GM23338 (cell line): Measurements from ENCODE around the gene MLST8. TPM values are rescaled to one million over a fixed set of nuclear protein-coding genes. Genes with fewer than 3 reads are reported as not detected.

Source experiments
- ATAC-seq: fragments of 200-7000 bp; cut with Tn5 transposase; 3 replicates; pipeline ENCODE4 v1.9.1; 2020
- DNase-seq: peaks from one replicate; pipeline ENCODE4 v3.0.0-alpha.2; 2015; ENCODE audit warnings: low spot score
- H2AFZ ChIP-seq: fragments of 200-600 bp; sonication (generic); 2 replicates; pipeline ENCODE4 v1.8.0; 2016; ENCODE audit warnings: antibody characterized with exemption, mild to moderate bottlenecking, moderate library complexity
- H3F3A ChIP-seq: fragments of 200-600 bp; sonication (generic); replicated peaks from 2 replicates; pipeline ENCODE4 v1.8.0; 2017; ENCODE audit warnings: antibody characterized with exemption, mixed run types, low read depth
- H3K27ac ChIP-seq: fragments of 200-600 bp; sonication (generic); 2 replicates; pipeline ENCODE4 v1.6.1; 2016; ENCODE audit warnings: low read depth
- H3K27me3 ChIP-seq: fragments of 200-600 bp; sonication (generic); 2 replicates; pipeline ENCODE4 v1.8.0; 2016; ENCODE audit warnings: mild to moderate bottlenecking, mixed run types, moderate library complexity; ENCODE audit not compliant: insufficient read depth
- H3K36me3 ChIP-seq: fragments of 200-600 bp; sonication (generic); 2 replicates; pipeline ENCODE4 v1.8.0; 2016; ENCODE audit warnings: mild to moderate bottlenecking; ENCODE audit not compliant: insufficient read depth
- H3K4me1 ChIP-seq: fragments of 200-600 bp; sonication (generic); 2 replicates; pipeline ENCODE4 v1.8.0; 2016; ENCODE audit warnings: mild to moderate bottlenecking, moderate library complexity; ENCODE audit not compliant: insufficient read depth
- H3K4me2 ChIP-seq: fragments of 200-600 bp; sonication (generic); 2 replicates; pipeline ENCODE4 v1.7.1; 2017; ENCODE audit warnings: mixed run types
- H3K4me3 ChIP-seq: fragments of 200-600 bp; sonication (generic); 2 replicates; pipeline ENCODE4 v1.6.1; 2016; ENCODE audit warnings: mixed run types
- H3K79me2 ChIP-seq: fragments of 200-600 bp; sonication (generic); replicated peaks from 2 replicates; pipeline ENCODE4 v1.8.0; 2017; ENCODE audit warnings: mild to moderate bottlenecking; ENCODE audit not compliant: insufficient read depth
- H3K9me2 ChIP-seq: fragments of 200-600 bp; sonication (generic); 2 replicates; pipeline ENCODE4 v1.8.0; 2017; ENCODE audit not compliant: insufficient read depth
- H4K20me1 ChIP-seq: fragments of 200-600 bp; sonication (generic); replicated peaks from 2 replicates; pipeline ENCODE4 v1.8.0; 2017; ENCODE audit warnings: mild to moderate bottlenecking; ENCODE audit not compliant: insufficient read depth
- H3K27ac Mint-ChIP-seq: 2 replicates; pipeline ENCODE4 v1.8.0; 2020; ENCODE audit warnings: inconsistent platforms, mild to moderate bottlenecking, moderate library complexity, mixed read lengths
- H3K27me3 Mint-ChIP-seq: 3 replicates; pipeline ENCODE4 v1.8.0; 2022; ENCODE audit warnings: low read depth, mild to moderate bottlenecking, moderate library complexity, mixed read lengths, inconsistent platforms; ENCODE audit not compliant: insufficient read depth, poor library complexity
- H3K36me3 Mint-ChIP-seq: 3 replicates; pipeline ENCODE4 v1.8.0; 2021; ENCODE audit warnings: low read depth, mild to moderate bottlenecking, inconsistent platforms, moderate library complexity, mixed read lengths
- H3K4me1 Mint-ChIP-seq: 3 replicates; pipeline ENCODE4 v1.8.0; 2020; ENCODE audit warnings: mild to moderate bottlenecking, inconsistent platforms, mixed read lengths
- H3K4me3 Mint-ChIP-seq: 3 replicates; pipeline ENCODE4 v1.8.0; 2021; ENCODE audit warnings: moderate library complexity, mild to moderate bottlenecking, inconsistent platforms, mixed read lengths
- H3K9me3 Mint-ChIP-seq: 3 replicates; pipeline ENCODE4 v1.8.0; 2020; ENCODE audit warnings: moderate library complexity, mild to moderate bottlenecking, inconsistent platforms, mixed read lengths
- CREB1 ChIP-seq: fragments of 250-450 bp; sonication (Bioruptor Pico); IDR thresholded peaks from 2 replicates; pipeline ENCODE4 v1.5.0; 2020; ENCODE audit warnings: low read depth, mild to moderate bottlenecking, moderate library complexity
- EZH2 ChIP-seq: fragments of 200-600 bp; sonication (generic); IDR thresholded peaks from one replicate; pipeline ENCODE4 v1.8.0; 2017; ENCODE audit warnings: antibody characterized with exemption, mild to moderate bottlenecking, low read depth; ENCODE audit not compliant: unreplicated experiment
- EZH2phosphoT487 ChIP-seq: fragments of 200-600 bp; sonication (generic); IDR thresholded peaks from one replicate; pipeline ENCODE4 v1.8.1; 2018; ENCODE audit warnings: antibody characterized with exemption; ENCODE audit not compliant: unreplicated experiment
- JUNB ChIP-seq: IDR thresholded peaks from one replicate; pipeline ENCODE4 v1.6.1; 2016; ENCODE audit warnings: antibody characterized with exemption; ENCODE audit not compliant: unreplicated experiment
- NANOG ChIP-seq: IDR thresholded peaks from 2 replicates; pipeline ENCODE4 v1.6.1; 2016; ENCODE audit warnings: antibody characterized with exemption, borderline replicate concordance
- POLR2AphosphoS5 ChIP-seq: IDR thresholded peaks from 2 replicates; pipeline ENCODE4 v1.6.1; 2016; ENCODE audit warnings: antibody characterized with exemption, low read depth
- REST ChIP-seq: IDR thresholded peaks from one replicate; pipeline ENCODE4 v1.6.1; 2018; ENCODE audit warnings: antibody characterized with exemption; ENCODE audit not compliant: unreplicated experiment
- STAT1 ChIP-seq: IDR thresholded peaks from one replicate; pipeline ENCODE4 v1.6.1; 2016; ENCODE audit warnings: antibody characterized with exemption; ENCODE audit not compliant: unreplicated experiment
- ZNF114 ChIP-seq: fragments of 250-450 bp; sonication (Bioruptor Pico); IDR thresholded peaks from 2 replicates; pipeline ENCODE4 v1.5.0; 2020; ENCODE audit warnings: mild to moderate bottlenecking, moderate library complexity
- ZNF331 ChIP-seq: fragments of 250-450 bp; sonication (Bioruptor Pico); IDR thresholded peaks from 2 replicates; pipeline ENCODE4 v1.5.0; 2020; ENCODE audit warnings: low read depth, mild to moderate bottlenecking, moderate library complexity
- polyA plus RNA-seq: library from polyadenylated mRNA; unstranded; fragments of >200 nt; fragmentation: Nextera tagmentation; extraction: Ambion mirVana; gene quantifications from 2 replicates; pipeline ENCODE4 v1.2.1, GENCODE V29; 2016
- total RNA-seq: library from RNA; depleted of rRNA; stranded (reverse); fragments of >200 nt; shearing (Covaris generic); gene quantifications from 2 replicates; pipeline ENCODE4 v1.2.3, GENCODE V29; 2014
- TF ChIP-seq, protein P1 (sequence below), 2 experiments: fragments of 200-600 bp in 1 of 2; sonication (generic) in 1 of 2; conservative IDR thresholded peaks; 2 replicates each; pipeline versions ENCODE4 v1.5.1 to v1.6.1; 2016 to 2017; ENCODE audit warnings: antibody characterized with exemption in 2 of 2, low read depth in 2 of 2, mild to moderate bottlenecking in 2 of 2, moderate library complexity in 1 of 2
- TF ChIP-seq, protein P2 (sequence below): fragments of 250-450 bp; sonication (Bioruptor Pico); IDR thresholded peaks from 2 replicates; pipeline ENCODE4 v1.5.0; 2020; ENCODE audit warnings: mild to moderate bottlenecking, moderate library complexity
- TF ChIP-seq, protein P3 (sequence below): IDR thresholded peaks from 2 replicates; pipeline ENCODE4 v1.6.1; 2016; ENCODE audit warnings: antibody characterized with exemption

The MLST8 gene
- total and polyA plus RNA-seq, 2 experiments from 2014 or later, result 58.8 to 138 TPM

DNA sequence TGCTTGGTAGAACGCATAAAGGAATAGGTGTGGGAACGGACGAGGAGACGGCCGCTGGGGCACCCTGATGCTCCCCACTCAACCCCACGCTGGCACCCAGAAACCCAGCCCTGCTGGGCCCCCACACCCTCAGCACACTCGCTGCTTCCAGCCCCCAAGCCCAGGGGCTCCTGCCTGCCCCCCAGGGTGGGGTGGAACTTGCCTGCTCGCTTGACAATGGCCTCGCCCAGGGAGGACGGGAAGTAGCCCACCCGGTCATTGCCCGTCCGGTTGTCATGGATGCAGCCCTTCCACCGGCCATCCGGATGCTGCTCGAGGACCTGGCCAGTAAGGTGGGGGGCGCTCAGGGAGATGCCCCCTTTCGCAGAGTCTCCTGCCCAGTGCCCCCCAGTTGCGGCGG, 18.7 kb upstream of the MLST8 start:
- Histone ChIP-seq H3K36me3 (no peaks in the 10 kb centered on the region), H2AFZ (no peak overlapping the region), H3K4me3 (no peak overlapping the region), H3K9me2 (no peaks in the 10 kb centered on the region), H4K20me1 (no peaks in the 10 kb centered on the region), H3K4me1 (no peaks in the 10 kb centered on the region), H3F3A (no peaks in the 10 kb centered on the region), H3K4me2 (no peak overlapping the region), H3K79me2 (no peaks in the 10 kb centered on the region), H3K27ac (no peak overlapping the region), H3K27me3 (no peaks in the 10 kb centered on the region)
- Mint-ChIP-seq H3K27ac (no peak overlapping the region), H3K4me1 (peaks cover 6% of the 10 kb centered on the region), H3K27me3 (peaks cover 15% of the 10 kb centered on the region), H3K36me3 (no peaks in the 10 kb centered on the region; the same call in 2 of the 3 replicates), H3K4me3 (no peak overlapping the region), H3K9me3 (no peaks in the 10 kb centered on the region)
- TF ChIP-seq POLR2AphosphoS5, result no peak
- no peak for TF ChIP-seq EZH2phosphoT487
- TF ChIP-seq ZNF331, result no peak
- TF ChIP-seq JUNB, result no peak
- no peak for TF ChIP-seq EZH2
- no peak for TF ChIP-seq CREB1 (CRISPR knock-in tag)
- TF ChIP-seq, protein P1, sequence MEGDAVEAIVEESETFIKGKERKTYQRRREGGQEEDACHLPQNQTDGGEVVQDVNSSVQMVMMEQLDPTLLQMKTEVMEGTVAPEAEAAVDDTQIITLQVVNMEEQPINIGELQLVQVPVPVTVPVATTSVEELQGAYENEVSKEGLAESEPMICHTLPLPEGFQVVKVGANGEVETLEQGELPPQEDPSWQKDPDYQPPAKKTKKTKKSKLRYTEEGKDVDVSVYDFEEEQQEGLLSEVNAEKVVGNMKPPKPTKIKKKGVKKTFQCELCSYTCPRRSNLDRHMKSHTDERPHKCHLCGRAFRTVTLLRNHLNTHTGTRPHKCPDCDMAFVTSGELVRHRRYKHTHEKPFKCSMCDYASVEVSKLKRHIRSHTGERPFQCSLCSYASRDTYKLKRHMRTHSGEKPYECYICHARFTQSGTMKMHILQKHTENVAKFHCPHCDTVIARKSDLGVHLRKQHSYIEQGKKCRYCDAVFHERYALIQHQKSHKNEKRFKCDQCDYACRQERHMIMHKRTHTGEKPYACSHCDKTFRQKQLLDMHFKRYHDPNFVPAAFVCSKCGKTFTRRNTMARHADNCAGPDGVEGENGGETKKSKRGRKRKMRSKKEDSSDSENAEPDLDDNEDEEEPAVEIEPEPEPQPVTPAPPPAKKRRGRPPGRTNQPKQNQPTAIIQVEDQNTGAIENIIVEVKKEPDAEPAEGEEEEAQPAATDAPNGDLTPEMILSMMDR (conservative IDR thresholded peaks at IDR 0.05; ENCODE audit: low read depth in 2 of 2), result no peak
- no peak for TF ChIP-seq NANOG
- TF ChIP-seq, protein P2, sequence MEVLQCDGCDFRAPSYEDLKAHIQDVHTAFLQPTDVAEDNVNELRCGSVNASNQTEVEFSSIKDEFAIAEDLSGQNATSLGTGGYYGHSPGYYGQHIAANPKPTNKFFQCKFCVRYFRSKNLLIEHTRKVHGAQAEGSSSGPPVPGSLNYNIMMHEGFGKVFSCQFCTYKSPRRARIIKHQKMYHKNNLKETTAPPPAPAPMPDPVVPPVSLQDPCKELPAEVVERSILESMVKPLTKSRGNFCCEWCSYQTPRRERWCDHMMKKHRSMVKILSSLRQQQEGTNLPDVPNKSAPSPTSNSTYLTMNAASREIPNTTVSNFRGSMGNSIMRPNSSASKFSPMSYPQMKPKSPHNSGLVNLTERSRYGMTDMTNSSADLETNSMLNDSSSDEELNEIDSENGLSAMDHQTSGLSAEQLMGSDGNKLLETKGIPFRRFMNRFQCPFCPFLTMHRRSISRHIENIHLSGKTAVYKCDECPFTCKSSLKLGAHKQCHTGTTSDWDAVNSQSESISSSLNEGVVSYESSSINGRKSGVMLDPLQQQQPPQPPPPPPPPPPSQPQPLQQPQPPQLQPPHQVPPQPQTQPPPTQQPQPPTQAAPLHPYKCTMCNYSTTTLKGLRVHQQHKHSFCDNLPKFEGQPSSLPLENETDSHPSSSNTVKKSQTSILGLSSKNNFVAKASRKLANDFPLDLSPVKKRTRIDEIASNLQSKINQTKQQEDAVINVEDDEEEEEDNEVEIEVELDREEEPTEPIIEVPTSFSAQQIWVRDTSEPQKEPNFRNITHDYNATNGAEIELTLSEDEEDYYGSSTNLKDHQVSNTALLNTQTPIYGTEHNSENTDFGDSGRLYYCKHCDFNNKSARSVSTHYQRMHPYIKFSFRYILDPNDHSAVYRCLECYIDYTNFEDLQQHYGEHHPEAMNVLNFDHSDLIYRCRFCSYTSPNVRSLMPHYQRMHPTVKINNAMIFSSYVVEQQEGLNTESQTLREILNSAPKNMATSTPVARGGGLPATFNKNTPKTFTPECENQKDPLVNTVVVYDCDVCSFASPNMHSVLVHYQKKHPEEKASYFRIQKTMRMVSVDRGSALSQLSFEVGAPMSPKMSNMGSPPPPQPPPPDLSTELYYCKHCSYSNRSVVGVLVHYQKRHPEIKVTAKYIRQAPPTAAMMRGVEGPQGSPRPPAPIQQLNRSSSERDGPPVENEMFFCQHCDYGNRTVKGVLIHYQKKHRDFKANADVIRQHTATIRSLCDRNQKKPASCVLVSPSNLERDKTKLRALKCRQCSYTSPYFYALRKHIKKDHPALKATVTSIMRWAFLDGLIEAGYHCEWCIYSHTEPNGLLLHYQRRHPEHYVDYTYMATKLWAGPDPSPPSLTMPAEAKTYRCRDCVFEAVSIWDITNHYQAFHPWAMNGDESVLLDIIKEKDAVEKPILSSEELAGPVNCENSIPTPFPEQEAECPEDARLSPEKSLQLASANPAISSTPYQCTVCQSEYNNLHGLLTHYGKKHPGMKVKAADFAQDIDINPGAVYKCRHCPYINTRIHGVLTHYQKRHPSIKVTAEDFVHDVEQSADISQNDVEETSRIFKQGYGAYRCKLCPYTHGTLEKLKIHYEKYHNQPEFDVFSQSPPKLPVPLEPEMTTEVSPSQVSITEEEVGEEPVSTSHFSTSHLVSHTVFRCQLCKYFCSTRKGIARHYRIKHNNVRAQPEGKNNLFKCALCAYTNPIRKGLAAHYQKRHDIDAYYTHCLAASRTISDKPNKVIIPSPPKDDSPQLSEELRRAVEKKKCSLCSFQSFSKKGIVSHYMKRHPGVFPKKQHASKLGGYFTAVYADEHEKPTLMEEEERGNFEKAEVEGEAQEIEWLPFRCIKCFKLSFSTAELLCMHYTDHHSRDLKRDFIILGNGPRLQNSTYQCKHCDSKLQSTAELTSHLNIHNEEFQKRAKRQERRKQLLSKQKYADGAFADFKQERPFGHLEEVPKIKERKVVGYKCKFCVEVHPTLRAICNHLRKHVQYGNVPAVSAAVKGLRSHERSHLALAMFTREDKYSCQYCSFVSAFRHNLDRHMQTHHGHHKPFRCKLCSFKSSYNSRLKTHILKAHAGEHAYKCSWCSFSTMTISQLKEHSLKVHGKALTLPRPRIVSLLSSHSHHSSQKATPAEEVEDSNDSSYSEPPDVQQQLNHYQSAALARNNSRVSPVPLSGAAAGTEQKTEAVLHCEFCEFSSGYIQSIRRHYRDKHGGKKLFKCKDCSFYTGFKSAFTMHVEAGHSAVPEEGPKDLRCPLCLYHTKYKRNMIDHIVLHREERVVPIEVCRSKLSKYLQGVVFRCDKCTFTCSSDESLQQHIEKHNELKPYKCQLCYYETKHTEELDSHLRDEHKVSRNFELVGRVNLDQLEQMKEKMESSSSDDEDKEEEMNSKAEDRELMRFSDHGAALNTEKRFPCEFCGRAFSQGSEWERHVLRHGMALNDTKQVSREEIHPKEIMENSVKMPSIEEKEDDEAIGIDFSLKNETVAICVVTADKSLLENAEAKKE (CRISPR knock-in tag), result no peak
- TF ChIP-seq REST, result no peak
- TF ChIP-seq ZNF114 (CRISPR knock-in tag), result no peak
- TF ChIP-seq, protein P3, sequence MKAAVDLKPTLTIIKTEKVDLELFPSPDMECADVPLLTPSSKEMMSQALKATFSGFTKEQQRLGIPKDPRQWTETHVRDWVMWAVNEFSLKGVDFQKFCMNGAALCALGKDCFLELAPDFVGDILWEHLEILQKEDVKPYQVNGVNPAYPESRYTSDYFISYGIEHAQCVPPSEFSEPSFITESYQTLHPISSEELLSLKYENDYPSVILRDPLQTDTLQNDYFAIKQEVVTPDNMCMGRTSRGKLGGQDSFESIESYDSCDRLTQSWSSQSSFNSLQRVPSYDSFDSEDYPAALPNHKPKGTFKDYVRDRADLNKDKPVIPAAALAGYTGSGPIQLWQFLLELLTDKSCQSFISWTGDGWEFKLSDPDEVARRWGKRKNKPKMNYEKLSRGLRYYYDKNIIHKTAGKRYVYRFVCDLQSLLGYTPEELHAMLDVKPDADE, result no peak
- TF ChIP-seq STAT1, result no peak
- DNase-seq (no peak), ATAC-seq (no peak)
